Activated naive CD4-positive, alpha-beta T cell treated with anti-CD3 and anti-CD28 coated beads, Interleukin-2, amount 50 U/mL, for 24 hours (primary cell): Measurements from ENCODE around the gene PI4KA.

ENCODE experiments used
- H3K27ac Mint-ChIP-seq: one replicate; pipeline ENCODE4 v1.8.0; 2021; ENCODE audit warnings: mild to moderate bottlenecking, mixed read lengths
- H3K27me3 Mint-ChIP-seq: one replicate; pipeline ENCODE4 v1.8.0; 2021; ENCODE audit warnings: mixed read lengths
- H3K36me3 Mint-ChIP-seq: one replicate; pipeline ENCODE4 v1.8.0; 2021; ENCODE audit warnings: mixed read lengths
- H3K4me1 Mint-ChIP-seq: one replicate; pipeline ENCODE4 v1.8.0; 2021; ENCODE audit warnings: mixed read lengths
- H3K4me3 Mint-ChIP-seq: one replicate; pipeline ENCODE4 v1.8.0; 2021; ENCODE audit warnings: mild to moderate bottlenecking, mixed read lengths
- H3K9me3 Mint-ChIP-seq: one replicate; pipeline ENCODE4 v1.8.0; 2021; ENCODE audit warnings: mixed read lengths

The PI4KA gene

GRCh38 chr22:20799449-20799848, 59.2 kb downstream of the PI4KA start:
- Mint-ChIP-seq H3K9me3 (no peaks in the 10 kb centered on the region), H3K27ac (no peak overlapping the region), H3K4me3 (no peak overlapping the region), H3K36me3 (peaks cover 20% of the 10 kb centered on the region), H3K4me1 (no peaks in the 10 kb centered on the region), H3K27me3 (no peaks in the 10 kb centered on the region)

DNA sequence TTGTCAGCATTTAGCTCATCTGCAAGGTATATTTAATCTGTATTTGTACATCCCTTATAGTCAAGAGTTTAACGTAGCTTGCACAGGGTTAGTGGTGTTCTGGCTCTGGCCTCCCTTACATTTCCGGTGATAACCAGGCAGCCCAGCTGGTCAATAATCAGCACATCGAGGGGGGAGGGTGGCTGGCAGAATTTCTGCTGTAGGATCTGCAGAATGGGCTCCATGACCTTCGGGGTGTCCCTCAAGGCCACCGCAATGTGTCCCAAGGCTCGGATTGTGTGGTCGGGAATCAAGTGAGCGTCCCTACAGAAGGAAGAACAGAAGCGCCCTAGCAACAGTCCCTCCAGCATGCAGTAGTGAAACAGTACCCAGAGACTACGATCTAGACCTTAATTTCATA, 59.6 kb downstream of the PI4KA start:
- Mint-ChIP-seq H3K27ac (no peak overlapping the region), H3K36me3 (peaks cover 18% of the 10 kb centered on the region), H3K4me3 (no peak overlapping the region), H3K9me3 (no peaks in the 10 kb centered on the region), H3K4me1 (no peaks in the 10 kb centered on the region), H3K27me3 (no peaks in the 10 kb centered on the region)

GRCh38 chr22:20798218-20798617, 60.4 kb downstream of the PI4KA start:
- no peaks in the 10 kb centered on the region for H3K9me3 Mint-ChIP-seq
- no peak overlapping the region for H3K27ac Mint-ChIP-seq
- H3K36me3 Mint-ChIP-seq: peaks cover 18% of the 10 kb centered on the region
- H3K27me3 Mint-ChIP-seq: no peaks in the 10 kb centered on the region
- no peaks in the 10 kb centered on the region for H3K4me1 Mint-ChIP-seq
- H3K4me3 Mint-ChIP-seq: no peak overlapping the region

DNA sequence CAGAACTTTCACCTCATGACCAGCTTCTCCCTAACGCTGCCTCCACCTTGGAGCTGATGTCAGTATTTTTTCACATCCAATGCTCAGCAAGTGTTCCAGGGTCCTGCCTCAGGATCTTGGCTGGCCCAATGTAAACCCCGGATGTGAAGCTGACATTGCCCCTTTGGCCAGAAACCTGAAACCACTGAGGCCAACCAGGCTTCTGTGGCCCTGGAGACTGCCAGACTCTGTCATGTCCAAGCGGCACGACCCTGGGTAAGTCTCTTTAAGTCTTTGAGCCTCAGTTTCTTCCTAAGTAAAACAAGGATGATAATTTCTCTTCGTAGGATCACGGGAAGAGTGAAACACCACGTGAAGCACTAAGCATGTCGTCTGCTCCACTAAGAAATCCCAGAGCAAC, 61.9 kb downstream of the PI4KA start:
- no peaks in the 10 kb centered on the region for H3K9me3 Mint-ChIP-seq
- H3K27ac Mint-ChIP-seq: no peak overlapping the region
- H3K4me3 Mint-ChIP-seq: no peak overlapping the region
- peaks cover 17% of the 10 kb centered on the region for H3K36me3 Mint-ChIP-seq
- H3K27me3 Mint-ChIP-seq: no peaks in the 10 kb centered on the region
- H3K4me1 Mint-ChIP-seq: no peaks in the 10 kb centered on the region

GRCh38 chr22:20794650-20795413, 63.8 kb downstream of the PI4KA start:
- H3K4me3 Mint-ChIP-seq: no peak overlapping the region
- no peaks in the 10 kb centered on the region for H3K4me1 Mint-ChIP-seq
- peaks cover 22% of the 10 kb centered on the region for H3K36me3 Mint-ChIP-seq

GRCh38 chr22:20793748-20794649, 64.6 kb downstream of the PI4KA start:
- Mint-ChIP-seq H3K9me3 (no peaks in the 10 kb centered on the region), H3K27ac (no peak overlapping the region), H3K4me1 (no peaks in the 10 kb centered on the region), H3K27me3 (no peaks in the 10 kb centered on the region), H3K4me3 (no peak overlapping the region), H3K36me3 (peaks cover 20% of the 10 kb centered on the region)

More at GRCh38 chr22:20794650-20795413, 63.8 kb downstream of the PI4KA start:
- Mint-ChIP-seq H3K27ac (no peak overlapping the region), H3K9me3 (no peaks in the 10 kb centered on the region), H3K27me3 (no peaks in the 10 kb centered on the region)

DNA sequence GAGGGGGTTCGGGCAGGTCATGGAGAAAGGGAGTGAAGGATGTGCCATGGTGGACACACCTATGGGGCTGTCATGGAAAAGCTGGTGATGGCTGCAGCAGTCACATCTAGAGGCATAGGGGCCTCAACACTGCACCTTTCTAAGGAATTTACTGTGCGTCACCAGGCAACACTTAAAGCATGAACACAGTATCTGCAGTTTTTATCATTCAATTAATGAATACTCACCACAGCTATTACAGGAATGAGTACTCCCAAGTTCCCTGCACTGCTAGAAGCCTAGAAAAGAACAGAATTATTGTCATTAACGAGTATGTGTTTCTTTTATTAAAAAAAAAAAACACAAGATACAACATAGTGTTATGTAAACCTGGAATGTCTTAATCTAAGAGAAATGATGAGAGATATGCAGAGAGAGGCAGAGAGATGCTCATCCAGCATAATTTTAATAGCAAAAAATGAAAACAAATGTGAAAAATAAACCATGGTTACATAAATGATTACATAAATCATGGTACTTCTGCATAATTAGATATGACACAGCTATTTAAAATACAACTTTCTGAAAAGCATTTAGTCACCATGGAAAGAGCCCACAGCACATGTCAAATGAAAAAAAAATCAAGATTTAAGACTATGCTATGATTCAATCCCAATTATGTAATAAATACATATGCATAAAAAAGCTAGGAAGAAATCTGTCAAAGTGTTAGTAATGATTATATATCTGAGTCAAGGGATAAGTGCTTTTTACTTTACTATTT, 65.5 kb downstream of the PI4KA start:
- Mint-ChIP-seq H3K4me3 (no peak overlapping the region), H3K4me1 (no peaks in the 10 kb centered on the region), H3K9me3 (no peaks in the 10 kb centered on the region), H3K36me3 (peaks cover 20% of the 10 kb centered on the region), H3K27ac (no peak overlapping the region), H3K27me3 (no peaks in the 10 kb centered on the region)

DNA sequence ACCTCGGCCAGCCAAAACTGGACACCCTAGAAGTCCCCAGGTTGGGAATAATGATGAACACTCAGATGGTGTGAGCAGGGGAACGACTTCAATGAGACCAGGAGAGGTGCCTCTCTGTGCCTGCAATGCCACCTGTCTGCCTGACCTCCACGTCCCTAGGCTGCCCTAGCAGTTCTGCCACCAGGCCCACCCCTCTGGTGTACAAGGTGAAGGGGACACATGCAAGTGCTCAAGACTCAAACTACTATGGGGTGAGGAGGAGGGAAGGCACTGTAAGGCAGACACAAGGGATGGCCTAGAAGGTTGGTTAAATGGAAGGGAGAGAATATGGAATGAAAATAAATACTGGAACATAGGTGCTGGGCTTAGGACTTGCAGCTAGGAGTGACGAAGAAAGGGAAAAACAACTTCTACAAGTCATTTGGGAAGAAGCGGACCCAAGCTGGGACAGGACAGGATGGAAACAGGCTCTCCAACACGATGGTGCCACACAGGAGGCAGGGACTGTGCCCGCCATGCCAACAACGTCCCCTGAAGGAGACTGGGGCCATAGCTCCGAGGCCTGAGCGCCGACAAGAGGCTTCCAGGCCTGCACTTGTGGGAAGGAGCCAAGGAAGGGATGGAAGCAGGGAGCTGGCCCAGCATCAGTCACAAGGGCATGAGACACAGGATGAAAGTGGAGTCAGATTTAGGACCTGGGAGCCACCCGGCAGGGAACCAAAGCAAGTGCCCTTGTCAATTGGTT, 66.2 kb downstream of the PI4KA start:
- Mint-ChIP-seq H3K36me3 (peaks cover 20% of the 10 kb centered on the region), H3K4me1 (no peaks in the 10 kb centered on the region), H3K27ac (peak overlapping the region; percentile 46), H3K9me3 (no peaks in the 10 kb centered on the region), H3K4me3 (no peak overlapping the region), H3K27me3 (no peaks in the 10 kb centered on the region)

GRCh38 chr22:20788627-20789344, 69.8 kb downstream of the PI4KA start:
- Mint-ChIP-seq H3K4me1 (peaks cover 4% of the 10 kb centered on the region), H3K27me3 (no peaks in the 10 kb centered on the region), H3K9me3 (no peaks in the 10 kb centered on the region), H3K36me3 (peaks cover 12% of the 10 kb centered on the region), H3K4me3 (no peak overlapping the region), H3K27ac (peak overlapping the region; percentile 36)

GRCh38 chr22:20787746-20788626, 70.6 kb downstream of the PI4KA start:
- no peak overlapping the region for H3K27ac Mint-ChIP-seq
- peaks cover 12% of the 10 kb centered on the region for H3K36me3 Mint-ChIP-seq
- H3K9me3 Mint-ChIP-seq: no peaks in the 10 kb centered on the region
- no peak overlapping the region for H3K4me3 Mint-ChIP-seq
- no peaks in the 10 kb centered on the region for H3K27me3 Mint-ChIP-seq
- peaks cover 4% of the 10 kb centered on the region for H3K4me1 Mint-ChIP-seq

GRCh38 chr22:20787223-20787622, 71.4 kb downstream of the PI4KA start:
- Mint-ChIP-seq H3K36me3 (peaks cover 7% of the 10 kb centered on the region), H3K4me3 (no peak overlapping the region), H3K9me3 (no peaks in the 10 kb centered on the region), H3K4me1 (peaks cover 4% of the 10 kb centered on the region), H3K27me3 (no peaks in the 10 kb centered on the region), H3K27ac (no peak overlapping the region)

GRCh38 chr22:20786536-20786979, 72.1 kb downstream of the PI4KA start:
- no peak overlapping the region for H3K4me3 Mint-ChIP-seq
- H3K9me3 Mint-ChIP-seq: no peaks in the 10 kb centered on the region
- peaks cover 4% of the 10 kb centered on the region for H3K4me1 Mint-ChIP-seq
- H3K27ac Mint-ChIP-seq: no peak overlapping the region
- H3K27me3 Mint-ChIP-seq: no peaks in the 10 kb centered on the region
- H3K36me3 Mint-ChIP-seq: peaks cover 6% of the 10 kb centered on the region

DNA sequence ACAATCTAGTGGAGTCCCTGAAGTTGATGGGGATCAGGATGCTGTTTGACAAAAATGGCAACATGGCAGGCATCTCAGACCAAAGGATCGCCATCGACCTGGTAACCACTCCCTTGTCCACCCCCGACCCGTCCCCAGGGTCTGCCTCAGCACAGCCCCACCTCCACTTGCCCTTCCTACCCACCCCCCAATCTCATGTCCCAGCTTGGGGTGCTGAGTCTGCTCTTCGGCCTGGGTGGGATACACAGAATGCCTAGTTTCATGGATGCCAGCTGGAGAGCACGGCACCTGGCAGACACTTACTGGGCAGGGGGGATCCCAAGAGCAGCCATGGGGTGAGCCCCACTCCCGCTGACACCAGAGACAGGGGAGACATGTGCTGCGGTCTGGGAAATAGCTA, 72.6 kb downstream of the PI4KA start:
- Mint-ChIP-seq H3K4me3 (no peak overlapping the region), H3K27me3 (no peaks in the 10 kb centered on the region), H3K4me1 (peaks cover 4% of the 10 kb centered on the region), H3K9me3 (no peaks in the 10 kb centered on the region), H3K27ac (no peak overlapping the region), H3K36me3 (peaks cover 4% of the 10 kb centered on the region)

DNA sequence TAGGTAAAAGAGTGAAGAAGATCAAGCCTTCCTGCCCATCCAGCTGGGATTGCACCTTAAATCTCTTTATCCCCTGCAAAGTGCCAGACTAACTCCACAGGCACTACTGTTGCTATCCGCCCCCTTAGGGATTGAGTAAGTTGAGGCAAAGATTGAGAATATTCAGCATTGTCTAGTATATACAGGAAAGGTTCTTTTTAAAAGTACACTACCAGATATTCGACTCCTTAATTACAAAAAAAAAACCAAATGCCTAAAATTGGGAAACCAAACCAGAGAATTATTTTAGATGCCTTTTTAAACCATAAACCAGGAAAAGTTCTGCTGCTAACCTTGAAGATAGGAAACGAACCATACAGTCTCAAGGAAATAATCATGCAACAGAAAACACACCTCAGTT, 73.2 kb downstream of the PI4KA start:
- Mint-ChIP-seq H3K27me3 (no peaks in the 10 kb centered on the region), H3K4me1 (peaks cover 4% of the 10 kb centered on the region), H3K9me3 (no peaks in the 10 kb centered on the region), H3K36me3 (no peaks in the 10 kb centered on the region), H3K4me3 (no peak overlapping the region), H3K27ac (no peak overlapping the region)
